Fibroblast of lung (primary cell): Measurements from ENCODE around the gene ZNF526. TPM values are rescaled to one million over a fixed set of nuclear protein-coding genes. Genes with fewer than 3 reads are reported as not detected.
A peak's percentile ranks its signal among the peaks of the same experiment; 100 is the strongest.

ENCODE experiments used
- DNase-seq, 2 donors: peaks; one replicate each; pipeline versions ENCODE4 v3.0.0 to v3.0.0-alpha.2; 2010; ENCODE audit warnings: low read depth in 2 of 2
- H2AFZ ChIP-seq: 2 replicates; pipeline ENCODE4 v1.5.1; 2012; ENCODE audit warnings: low read length, control low read depth, inconsistent platforms
- H3K27ac ChIP-seq: 2 replicates; pipeline ENCODE4 v1.5.1; 2011; ENCODE audit warnings: low read length, control low read depth; ENCODE audit not compliant: insufficient read depth
- H3K27me3 ChIP-seq: 2 replicates; pipeline ENCODE4 v1.5.1; 2011; ENCODE audit warnings: mild to moderate bottlenecking, low read length; ENCODE audit not compliant: control insufficient read depth, insufficient read depth
- H3K36me3 ChIP-seq: 2 replicates; pipeline ENCODE4 v1.5.1; 2011; ENCODE audit warnings: low read length; ENCODE audit not compliant: control insufficient read depth, insufficient read depth
- H3K4me1 ChIP-seq: 2 replicates; pipeline ENCODE4 v1.5.1; 2011; ENCODE audit warnings: low read length; ENCODE audit not compliant: control insufficient read depth, insufficient read depth; ENCODE audit errors: extremely low read depth
- H3K4me2 ChIP-seq: 2 replicates; pipeline ENCODE4 v1.5.1; 2011; ENCODE audit warnings: low read length, control low read depth; ENCODE audit not compliant: insufficient read depth; ENCODE audit errors: extremely low read depth
- H3K4me3 ChIP-seq, 4 experiments: fragments of 200-600 bp in 1 of 4; sonication (generic) in 1 of 4; replicated peaks in 1 of 4; 2 replicates each; pipeline ENCODE4 v1.5.1; 2011 to 2016; ENCODE audit warnings: low read length in 4 of 4, low read depth in 3 of 4, mild to moderate bottlenecking in 3 of 4, control low read depth in 2 of 4, inconsistent platforms in 1 of 4, mixed read lengths in 1 of 4; ENCODE audit not compliant: insufficient read depth in 1 of 4; ENCODE audit errors: control extremely low read depth in 1 of 4
- H3K79me2 ChIP-seq: 2 replicates; pipeline ENCODE4 v1.5.1; 2012; ENCODE audit warnings: mild to moderate bottlenecking, low read length, inconsistent platforms; ENCODE audit not compliant: control insufficient read depth, insufficient read depth
- H3K9ac ChIP-seq: 2 replicates; pipeline ENCODE4 v1.5.1; 2011; ENCODE audit warnings: mild to moderate bottlenecking, low read length, control low read depth; ENCODE audit not compliant: insufficient read depth
- H3K9me3 ChIP-seq: 2 replicates; pipeline ENCODE4 v1.5.1; 2012; ENCODE audit warnings: low read depth, low read length; ENCODE audit not compliant: control insufficient read depth, insufficient read depth
- H4K20me1 ChIP-seq: 2 replicates; pipeline ENCODE4 v1.5.1; 2011; ENCODE audit warnings: low read length; ENCODE audit not compliant: control insufficient read depth, insufficient read depth; ENCODE audit errors: extremely low read depth
- EZH2 ChIP-seq: IDR thresholded peaks from 2 replicates; pipeline ENCODE4 v1.5.1; 2012; ENCODE audit warnings: low read length, control low read depth, mild to moderate bottlenecking; ENCODE audit errors: missing control alignments
- polyA plus RNA-seq, 2 donors: library from polyadenylated mRNA; depleted of rRNA in 1 of 2; stranded (reverse) in 1 of 2; unstranded in 1 of 2; fragments of >200 nt; gene quantifications; 2 replicates each; pipeline ENCODE4 v1.2.1, GENCODE V29; 2011 to 2012; ENCODE audit warnings: missing spikeins in 1 of 2
- total RNA-seq: library from RNA; depleted of rRNA; stranded (reverse); fragments of >200 nt; gene quantifications from 2 replicates; pipeline ENCODE4 v1.2.1, GENCODE V29; 2014
- TF ChIP-seq, protein P1 (sequence below), 2 donors: IDR thresholded peaks in 1 of 2; conservative IDR thresholded peaks in 1 of 2; 1 replicate in 1 of 2; 2 replicates in 1 of 2; pipeline ENCODE4 v1.5.1; 2011 to 2012; ENCODE audit warnings: low read length in 2 of 2, control low read depth in 1 of 2, inconsistent platforms in 1 of 2, low read depth in 1 of 2, mild to moderate bottlenecking in 1 of 2

The ZNF526 gene
- total and polyA plus RNA-seq, 2 donors (not counting 1 experiment from before 2014, with no cell fraction given): 5.9 to 7.8 TPM

DNA sequence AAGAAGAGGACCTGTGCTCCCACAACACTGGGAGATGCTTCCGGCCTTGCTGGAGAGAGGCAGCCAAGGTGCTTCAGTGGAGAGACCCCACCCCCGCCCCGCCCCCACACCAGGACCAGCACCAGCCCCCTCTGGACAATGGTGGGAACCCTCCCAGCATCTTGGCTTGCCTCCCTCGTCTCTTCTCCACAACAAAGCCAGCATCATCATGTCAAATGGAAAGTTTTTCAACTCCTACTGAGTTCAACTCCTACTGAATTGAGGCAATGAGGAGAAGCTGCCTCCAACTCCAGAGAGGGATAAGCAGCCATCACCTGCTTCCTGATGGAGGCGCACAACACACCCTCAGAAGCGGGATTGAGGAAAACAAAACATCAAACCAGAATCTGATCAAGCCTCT, 15.4 kb upstream of the ZNF526 start:
- Histone ChIP-seq H3K4me1 (peaks cover 21% of the 10 kb centered on the region), H3K27ac (no peak overlapping the region), H3K4me3 (no peak overlapping the region), H3K4me2 (no peak overlapping the region), H3K79me2 (peaks cover 2% of the 10 kb centered on the region), H3K36me3 (peaks cover 21% of the 10 kb centered on the region), H2AFZ (no peak overlapping the region), H3K9ac (no peak overlapping the region), H3K9me3 (no peaks in the 10 kb centered on the region), H4K20me1 (no peaks in the 10 kb centered on the region), H3K27me3 (no peaks in the 10 kb centered on the region)
- TF ChIP-seq EZH2: no peak
- TF ChIP-seq, protein P1, sequence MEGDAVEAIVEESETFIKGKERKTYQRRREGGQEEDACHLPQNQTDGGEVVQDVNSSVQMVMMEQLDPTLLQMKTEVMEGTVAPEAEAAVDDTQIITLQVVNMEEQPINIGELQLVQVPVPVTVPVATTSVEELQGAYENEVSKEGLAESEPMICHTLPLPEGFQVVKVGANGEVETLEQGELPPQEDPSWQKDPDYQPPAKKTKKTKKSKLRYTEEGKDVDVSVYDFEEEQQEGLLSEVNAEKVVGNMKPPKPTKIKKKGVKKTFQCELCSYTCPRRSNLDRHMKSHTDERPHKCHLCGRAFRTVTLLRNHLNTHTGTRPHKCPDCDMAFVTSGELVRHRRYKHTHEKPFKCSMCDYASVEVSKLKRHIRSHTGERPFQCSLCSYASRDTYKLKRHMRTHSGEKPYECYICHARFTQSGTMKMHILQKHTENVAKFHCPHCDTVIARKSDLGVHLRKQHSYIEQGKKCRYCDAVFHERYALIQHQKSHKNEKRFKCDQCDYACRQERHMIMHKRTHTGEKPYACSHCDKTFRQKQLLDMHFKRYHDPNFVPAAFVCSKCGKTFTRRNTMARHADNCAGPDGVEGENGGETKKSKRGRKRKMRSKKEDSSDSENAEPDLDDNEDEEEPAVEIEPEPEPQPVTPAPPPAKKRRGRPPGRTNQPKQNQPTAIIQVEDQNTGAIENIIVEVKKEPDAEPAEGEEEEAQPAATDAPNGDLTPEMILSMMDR (conservative IDR thresholded peaks at IDR 0.05 in 1 of 2, IDR thresholded peaks at IDR 0.05 in 1 of 2; ENCODE audit: low read depth in 1 of 2, low read length in 2 of 2): no peak
- DNase-seq: no peak

DNA sequence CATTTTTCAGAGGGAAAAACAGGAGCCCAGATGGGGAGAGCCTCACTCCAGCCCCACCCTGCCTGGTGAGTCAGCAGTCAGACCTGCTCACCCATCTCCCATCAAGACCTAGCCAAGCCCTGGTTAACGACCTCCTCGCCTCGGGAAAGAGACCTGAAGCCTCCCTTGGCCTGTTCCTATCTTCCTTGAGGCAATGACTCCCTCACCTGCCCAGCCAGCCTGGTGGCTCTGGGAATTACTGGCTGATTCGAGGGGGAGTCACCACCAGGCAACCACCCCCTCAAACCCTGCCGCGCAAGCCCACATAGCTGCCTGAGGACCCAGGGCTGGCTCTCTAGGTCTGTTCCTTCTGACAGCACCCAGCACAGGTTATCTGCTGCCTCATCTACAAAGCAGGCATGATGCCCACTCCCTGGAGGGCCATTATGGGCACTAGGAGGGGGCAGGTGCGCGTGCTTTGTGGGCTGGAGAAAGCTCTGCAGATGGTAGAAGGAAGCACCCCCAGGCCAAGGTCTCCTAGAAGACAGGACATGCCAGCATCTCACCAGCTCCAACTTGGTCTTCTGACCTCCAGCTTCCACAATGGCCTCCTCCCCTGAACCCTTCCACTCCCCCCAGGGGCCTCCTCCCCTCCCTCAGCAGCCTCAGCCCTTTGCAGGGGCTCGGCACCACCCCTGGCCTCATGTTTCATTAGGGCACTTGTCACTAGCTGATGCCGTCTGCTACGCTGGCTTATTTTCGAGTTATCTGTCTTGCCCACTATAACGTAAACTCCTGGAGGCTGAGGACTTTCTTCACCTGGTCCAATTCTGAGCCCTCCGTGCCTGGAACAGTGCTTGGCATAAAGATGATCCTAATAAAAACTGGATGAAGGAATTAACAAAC, 13.0 kb upstream of the ZNF526 start:
- Histone ChIP-seq H3K4me1 (peaks cover 21% of the 10 kb centered on the region), H3K4me3 (no peak overlapping the region), H3K27me3 (no peaks in the 10 kb centered on the region), H3K9me3 (no peaks in the 10 kb centered on the region), H2AFZ (no peak overlapping the region), H4K20me1 (no peaks in the 10 kb centered on the region), H3K36me3 (peaks cover 14% of the 10 kb centered on the region), H3K79me2 (peaks cover 2% of the 10 kb centered on the region), H3K4me2 (peak overlapping the region; percentile 45), H3K27ac (peak overlapping the region; percentile 42), H3K9ac (no peak overlapping the region)
- DNase-seq: peak in 1 of 2 donors; percentile 72
- TF ChIP-seq, protein P1 (conservative IDR thresholded peaks at IDR 0.05 in 1 of 2, IDR thresholded peaks at IDR 0.05 in 1 of 2; ENCODE audit: low read depth in 1 of 2, low read length in 2 of 2): no peak
- TF ChIP-seq EZH2: no peak

DNA sequence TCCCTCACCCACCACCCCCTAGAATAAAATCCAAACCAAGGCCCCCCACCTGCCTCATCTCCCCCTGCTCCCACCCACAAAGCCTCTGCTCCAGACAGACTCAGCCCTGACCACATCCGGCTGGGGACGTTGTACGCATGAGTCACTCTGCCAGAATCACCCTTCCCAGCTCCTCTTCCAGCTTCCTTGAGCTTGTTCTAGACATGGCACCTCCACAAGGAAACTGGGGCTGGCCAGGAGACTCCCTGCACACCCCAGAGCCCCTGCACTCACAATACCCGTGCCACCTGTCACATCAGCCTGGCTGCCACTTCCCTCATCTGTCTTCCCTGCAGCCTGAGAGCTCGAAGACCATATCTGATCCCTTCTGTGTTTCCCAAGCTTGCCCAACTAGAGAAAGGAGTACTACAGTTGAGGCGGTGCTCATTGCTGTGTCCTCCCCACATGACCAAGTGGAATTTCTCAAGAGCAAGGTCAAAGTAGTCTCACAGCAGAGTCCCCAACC, 12.3 kb upstream of the ZNF526 start:
- Histone ChIP-seq H3K4me1 (peaks cover 21% of the 10 kb centered on the region), H3K4me2 (peak overlapping the region; percentile 19), H2AFZ (no peak overlapping the region)

More for the DNA sequence above, 12.3 kb upstream of the ZNF526 start:
- peak overlapping the region; percentile 56 for H3K27ac ChIP-seq
- peak; percentile 64 to 89 for DNase-seq
- peaks cover 2% of the 10 kb centered on the region for H3K79me2 ChIP-seq
- H3K9ac ChIP-seq: no peak overlapping the region
- H3K36me3 ChIP-seq: peaks cover 13% of the 10 kb centered on the region
- no peaks in the 10 kb centered on the region for H4K20me1 ChIP-seq
- TF ChIP-seq, protein P1 (conservative IDR thresholded peaks at IDR 0.05 in 1 of 2, IDR thresholded peaks at IDR 0.05 in 1 of 2; ENCODE audit: low read depth in 1 of 2, low read length in 2 of 2): no peak
- no peak overlapping the region for H3K4me3 ChIP-seq
- no peaks in the 10 kb centered on the region for H3K27me3 ChIP-seq
- no peaks in the 10 kb centered on the region for H3K9me3 ChIP-seq
